Measurements from ENCODE around the gene RFT1. TPM values are rescaled to one million over a fixed set of nuclear protein-coding genes. Genes with fewer than 3 reads are reported as not detected.

RFT1 gene
- total RNA-seq, 4 donors from 2014 or later, result 4.9 to 18.2 (median 12.8) TPM

DNA sequence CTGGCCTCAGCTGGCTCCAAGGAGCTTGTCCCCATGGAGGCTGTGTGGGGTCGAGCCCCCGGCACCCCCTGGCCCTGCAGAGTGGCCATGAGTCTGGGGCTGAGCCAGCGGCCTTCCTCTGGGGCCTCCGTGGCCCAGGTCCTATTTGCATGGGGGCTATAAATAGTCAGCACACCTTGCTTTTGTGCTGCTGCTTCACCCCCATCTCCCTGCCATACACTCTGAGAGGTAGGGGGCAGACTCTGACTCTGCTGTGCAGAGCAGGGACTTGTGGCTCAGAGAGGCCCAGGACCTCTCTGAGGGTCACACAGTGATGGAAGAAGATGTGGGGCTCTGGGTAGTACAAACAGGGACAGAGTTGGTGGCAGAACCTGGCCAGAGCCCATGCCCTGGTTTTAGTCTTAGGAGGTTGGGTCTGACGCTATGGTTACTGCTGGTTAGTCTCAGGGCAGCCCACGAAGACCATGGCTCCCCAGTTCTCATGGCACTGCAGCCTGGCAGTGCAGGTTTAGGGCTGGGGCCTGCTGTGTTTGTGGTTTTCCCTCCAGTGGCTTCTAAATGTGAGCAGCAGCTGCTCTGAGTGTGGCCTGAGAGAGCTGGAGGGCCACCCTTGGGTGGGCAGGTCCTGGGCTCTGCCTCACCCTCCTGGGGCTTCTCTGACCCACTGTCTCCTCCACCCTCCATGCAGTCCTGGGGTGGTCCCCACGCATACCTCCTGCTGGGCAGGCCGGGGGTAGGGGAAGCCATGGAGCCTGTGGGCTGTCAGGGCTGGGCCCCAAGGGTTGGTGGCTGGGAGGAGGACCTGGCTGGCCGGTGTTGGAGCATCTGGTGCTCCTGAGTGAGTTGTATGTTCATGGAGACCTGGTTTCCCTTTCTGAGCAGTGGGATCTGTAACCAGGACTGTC, 44.4 kb upstream of the RFT1 start:
- H3K9me3 ChIP-seq, result no peaks in the 10 kb centered on the region
- no peak for DNase-seq
- intact Hi-C loops (cut with DNase I), result no loop called here
- TF ChIP-seq CTCF (IDR thresholded peaks at IDR 0.05) (no peak), POLR2A (IDR thresholded peaks at IDR 0.05) (no peak)
- H3K4me3 ChIP-seq, result no peak overlapping the region
- peaks cover 0 to 90% (median 10%) of the 10 kb centered on the region in 3 donors for H3K36me3 ChIP-seq
- H3K27ac ChIP-seq, result peak overlapping the region in 1 of 4 donors; percentile 28
- 60 to 95% methylated on average over 2 to 9 of the region's 9 CpGs for WGBS, 2 donors
- H3K4me1 ChIP-seq, result peaks cover 0 to 24% (median 6%) of the 10 kb centered on the region in 3 donors
- no peaks in the 10 kb centered on the region for H3K27me3 ChIP-seq

GRCh38 chr3:53173107-53173506, 42.9 kb upstream of the RFT1 start:
- Histone ChIP-seq H3K4me3 (no peak overlapping the region), H3K9me3 (no peaks in the 10 kb centered on the region), H3K4me1 (peaks cover 6 to 39% (median 16%) of the 10 kb centered on the region in 3 donors), H3K36me3 (peaks cover 0 to 75% (median 0%) of the 10 kb centered on the region in 3 donors), H3K27me3 (no peaks in the 10 kb centered on the region), H3K27ac (no peak overlapping the region)
- 74 to 89% methylated on average over 4 to 5 of the region's 5 CpGs for WGBS, 2 donors
- DNase-seq, result no peak
- no peak for TF ChIP-seq CTCF (IDR thresholded peaks at IDR 0.05)
- TF ChIP-seq POLR2A (IDR thresholded peaks at IDR 0.05), result no peak
- intact Hi-C loops (cut with DNase I), result no loop called here

- intact Hi-C loops (cut with DNase I), result no loop called here
- no peak for TF ChIP-seq CTCF (IDR thresholded peaks at IDR 0.05)
- TF ChIP-seq POLR2A (IDR thresholded peaks at IDR 0.05), result no peak
- Histone ChIP-seq H3K4me3 (no peak overlapping the region), H3K36me3 (peaks cover 0 to 64% (median 0%) of the 10 kb centered on the region in 3 donors), H3K4me1 (peaks cover 14 to 51% (median 26%) of the 10 kb centered on the region in 3 donors), H3K27ac (peak overlapping the region in 1 of 4 donors; percentile 10), H3K9me3 (no peaks in the 10 kb centered on the region), H3K27me3 (no peaks in the 10 kb centered on the region)
- no peak for DNase-seq
- 61 to 65% methylated on average over 7 of the region's 7 CpGs for WGBS, 2 donors
Measured at GRCh38 chr3:53171827-53172505, 41.7 kb upstream of the RFT1 start.

GRCh38 chr3:53171064-53171418, 40.8 kb upstream of the RFT1 start:
- H3K27ac ChIP-seq, result peak overlapping the region in 1 of 4 donors; percentile 23
- peaks cover 19 to 60% (median 30%) of the 10 kb centered on the region in 3 donors for H3K4me1 ChIP-seq
- 66 to 87% methylated on average over 4 to 5 of the region's 7 CpGs for WGBS, 2 donors
- H3K36me3 ChIP-seq, result peaks cover 0 to 61% (median 1%) of the 10 kb centered on the region in 3 donors
- no peak overlapping the region for H3K4me3 ChIP-seq
- intact Hi-C loops (cut with DNase I), result no loop called here
- TF ChIP-seq POLR2A (IDR thresholded peaks at IDR 0.05) (no peak), CTCF (IDR thresholded peaks at IDR 0.05) (no peak)
- no peak for DNase-seq
- no peaks in the 10 kb centered on the region for H3K27me3 ChIP-seq
- H3K9me3 ChIP-seq, result no peaks in the 10 kb centered on the region

Measured in esophagus squamous epithelium (tissue), 5 donors.